ENCODE measurements around the gene MRPS25.
A peak's percentile ranks its signal among the peaks of the same experiment; 100 is the strongest.
"Not testable (repeated sequence)": the region's sequence is repeated elsewhere in the genome, so short reads cannot be mapped to it uniquely, and the experiment has no call there.

Gene MRPS25

DNA sequence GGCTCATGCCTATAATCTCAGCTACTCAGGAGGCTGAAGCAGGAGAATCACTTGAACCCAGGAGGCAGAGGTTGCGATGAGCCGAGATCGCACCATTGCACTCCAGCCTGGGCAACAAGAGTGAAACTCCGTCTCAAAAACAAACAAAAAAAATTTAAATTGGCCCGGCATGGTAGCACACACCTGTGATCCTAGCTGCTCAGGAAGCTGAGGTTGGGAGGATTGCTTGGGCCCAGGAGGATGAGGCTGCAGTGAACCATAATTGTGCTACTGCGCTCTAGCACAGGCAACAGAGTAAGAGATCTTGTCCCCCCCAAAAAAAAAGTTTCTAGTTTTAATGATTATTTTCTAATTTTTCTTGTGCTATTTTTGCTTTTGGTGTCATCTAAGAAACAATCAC lies 65.9 kb downstream of the MRPS25 start:
- peak in 1 of 10 donors; percentile 13 for DNase-seq
- intact Hi-C loops (cut with DNase I): not testable (repeated sequence)

Data from posterior cingulate gyrus (tissue), 11 donors.